ENCODE data around the gene NEDD4L.

The NEDD4L gene

DNA sequence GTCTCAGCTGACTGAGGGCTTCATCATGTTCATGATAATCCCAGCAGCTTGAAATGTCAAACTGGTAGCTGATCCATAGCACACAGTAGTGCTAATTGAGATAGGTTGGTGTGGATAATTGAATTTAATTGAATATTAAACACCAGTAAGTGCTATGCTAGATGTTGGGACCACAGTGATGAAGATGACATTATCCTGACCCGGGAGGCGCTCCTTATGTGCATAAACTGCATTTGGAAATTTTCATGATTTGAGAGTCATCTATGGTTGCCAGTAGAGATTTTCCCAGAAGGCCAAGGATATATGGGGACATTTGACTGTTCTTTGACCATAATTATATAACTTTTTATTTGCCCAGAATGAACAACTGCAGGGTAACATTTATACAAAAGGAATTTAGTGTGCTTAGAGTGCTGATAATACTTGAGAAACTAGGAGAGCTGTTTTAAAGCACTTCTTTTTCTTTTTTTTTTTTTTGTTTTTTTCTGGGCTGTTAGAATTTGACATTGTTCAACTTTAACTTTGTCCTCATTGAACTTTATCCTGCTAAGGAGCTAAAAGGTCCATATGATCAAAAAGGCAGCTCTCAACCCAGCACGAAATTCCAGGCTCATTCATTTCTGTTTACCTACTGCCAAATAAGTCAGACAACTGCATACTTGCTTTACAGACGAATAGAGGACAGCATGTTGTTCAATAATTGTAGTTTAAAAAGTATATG is 242.8 kb downstream of the NEDD4L start:
- DNase-seq (ENCODE audit: extremely low spot score): no peak
- CTCF ChIA-PET: interaction anchor here (0.9 to 1.8 kb wide), 4 partner anchors 10 to 805 kb away, joined by 3 to 6 read pairs (median 4); no protein-coding TSS in a partner anchor
- TF ChIP-seq, protein P1, sequence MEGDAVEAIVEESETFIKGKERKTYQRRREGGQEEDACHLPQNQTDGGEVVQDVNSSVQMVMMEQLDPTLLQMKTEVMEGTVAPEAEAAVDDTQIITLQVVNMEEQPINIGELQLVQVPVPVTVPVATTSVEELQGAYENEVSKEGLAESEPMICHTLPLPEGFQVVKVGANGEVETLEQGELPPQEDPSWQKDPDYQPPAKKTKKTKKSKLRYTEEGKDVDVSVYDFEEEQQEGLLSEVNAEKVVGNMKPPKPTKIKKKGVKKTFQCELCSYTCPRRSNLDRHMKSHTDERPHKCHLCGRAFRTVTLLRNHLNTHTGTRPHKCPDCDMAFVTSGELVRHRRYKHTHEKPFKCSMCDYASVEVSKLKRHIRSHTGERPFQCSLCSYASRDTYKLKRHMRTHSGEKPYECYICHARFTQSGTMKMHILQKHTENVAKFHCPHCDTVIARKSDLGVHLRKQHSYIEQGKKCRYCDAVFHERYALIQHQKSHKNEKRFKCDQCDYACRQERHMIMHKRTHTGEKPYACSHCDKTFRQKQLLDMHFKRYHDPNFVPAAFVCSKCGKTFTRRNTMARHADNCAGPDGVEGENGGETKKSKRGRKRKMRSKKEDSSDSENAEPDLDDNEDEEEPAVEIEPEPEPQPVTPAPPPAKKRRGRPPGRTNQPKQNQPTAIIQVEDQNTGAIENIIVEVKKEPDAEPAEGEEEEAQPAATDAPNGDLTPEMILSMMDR (IDR thresholded peaks at IDR 0.05; ENCODE audit: control extremely low read depth, extremely low read depth, low read depth, missing control alignments): no peak
- POLR2A ChIA-PET: no interaction called here

DNA sequence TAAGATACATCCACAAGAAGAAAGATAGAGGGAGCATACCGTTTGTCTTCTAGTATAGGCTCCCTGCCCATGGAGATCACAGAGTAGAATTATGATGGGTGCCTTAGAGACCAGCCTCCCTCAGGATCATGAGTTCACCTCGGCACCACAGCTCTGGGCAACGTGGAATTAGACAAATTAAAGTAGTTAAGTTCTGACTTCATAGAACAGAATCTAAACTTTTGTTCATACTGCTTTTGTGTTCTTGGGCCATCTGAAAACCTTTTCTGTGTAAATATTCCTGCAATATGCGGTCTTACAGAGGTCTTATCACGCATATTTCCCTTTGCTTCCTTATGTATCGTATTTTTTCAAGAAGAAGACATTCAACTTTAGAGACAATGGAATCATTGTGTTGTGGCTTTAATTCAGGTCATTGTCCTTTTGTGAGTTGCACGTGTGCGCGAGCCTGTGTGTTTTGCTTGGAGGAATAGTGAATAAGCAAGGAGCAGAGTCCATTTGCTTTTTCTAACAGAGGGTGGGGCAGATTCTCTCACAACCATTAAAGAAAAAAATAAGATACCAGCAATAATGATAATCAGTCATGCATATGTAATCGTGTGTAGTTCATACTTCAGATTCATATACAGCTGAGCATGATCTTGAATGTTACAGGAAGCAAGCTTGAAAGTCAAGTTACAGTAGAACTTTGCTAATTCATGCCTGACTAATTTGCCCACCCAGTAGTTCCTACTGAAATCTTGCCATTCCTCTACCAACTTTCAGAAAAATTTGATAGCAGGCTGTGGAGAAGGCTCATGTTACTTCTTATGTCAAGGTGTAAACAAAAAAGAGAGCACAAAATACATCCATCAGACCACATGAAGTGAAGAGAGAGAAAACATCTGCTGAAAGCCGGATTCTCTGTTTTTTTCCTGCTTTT is 243.6 kb downstream of the NEDD4L start:
- ChIA-PET CTCF (interaction anchor here (1.7 kb wide), 1 partner anchor 14 kb away, joined by 4 read pairs; no protein-coding TSS in a partner anchor), POLR2A (no interaction called here)
- no peak for DNase-seq (ENCODE audit: extremely low spot score)

DNA sequence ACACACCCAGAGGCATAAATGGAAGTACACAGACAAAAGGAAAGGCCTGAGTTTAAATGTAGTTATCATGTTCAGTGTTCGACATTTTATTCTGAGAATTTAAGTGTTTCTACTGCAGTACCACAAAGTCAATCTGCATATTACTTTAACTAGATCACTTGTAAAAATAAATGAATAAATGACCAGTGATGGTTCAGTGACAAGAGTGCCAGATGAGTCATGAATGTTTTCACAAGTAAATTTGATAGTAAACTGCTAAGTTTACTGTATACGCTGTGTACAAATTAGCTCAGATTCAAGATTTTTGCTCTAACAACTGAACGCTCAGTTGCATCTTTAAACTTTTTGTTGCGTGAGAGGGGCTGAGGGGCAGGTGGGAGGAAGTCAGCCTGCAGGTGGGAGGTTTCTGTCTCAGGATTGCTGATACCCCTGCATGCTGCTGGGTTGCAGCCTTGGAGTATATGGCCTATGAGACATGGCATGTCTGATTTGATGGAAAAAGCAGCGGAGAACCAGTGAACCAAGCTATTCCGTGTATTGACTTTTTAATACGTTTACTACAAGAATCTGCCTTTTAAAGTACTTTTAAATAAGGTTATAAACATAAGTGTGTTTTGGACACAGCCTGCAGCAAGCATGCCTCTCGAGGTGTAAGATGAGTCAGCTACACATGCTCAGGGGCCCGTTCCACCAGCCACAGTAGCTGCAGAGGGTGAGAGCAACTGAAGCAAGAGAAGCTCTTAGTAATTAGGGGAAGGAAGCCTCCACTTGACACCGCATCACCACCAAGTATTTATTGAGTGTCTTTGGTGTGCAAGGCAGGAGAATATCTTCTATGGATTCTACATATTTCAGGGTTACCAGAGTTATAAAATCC is 245.1 kb downstream of the NEDD4L start:
- TF ChIP-seq, protein P1 (IDR thresholded peaks at IDR 0.05; ENCODE audit: control extremely low read depth, extremely low read depth, low read depth, missing control alignments): no peak
- peak; percentile 44 for DNase-seq (ENCODE audit: extremely low spot score)
- POLR2A ChIA-PET: no interaction called here
- CTCF ChIA-PET: interaction anchor here (0.9 to 1.9 kb wide), 6 partner anchors 15 to 475 kb away, joined by 3 to 6 read pairs (median 3); no protein-coding TSS in a partner anchor

More for the DNA sequence above, 243.6 kb downstream of the NEDD4L start:
- TF ChIP-seq, protein P1 (IDR thresholded peaks at IDR 0.05; ENCODE audit: control extremely low read depth, extremely low read depth, low read depth, missing control alignments): no peak

DNA sequence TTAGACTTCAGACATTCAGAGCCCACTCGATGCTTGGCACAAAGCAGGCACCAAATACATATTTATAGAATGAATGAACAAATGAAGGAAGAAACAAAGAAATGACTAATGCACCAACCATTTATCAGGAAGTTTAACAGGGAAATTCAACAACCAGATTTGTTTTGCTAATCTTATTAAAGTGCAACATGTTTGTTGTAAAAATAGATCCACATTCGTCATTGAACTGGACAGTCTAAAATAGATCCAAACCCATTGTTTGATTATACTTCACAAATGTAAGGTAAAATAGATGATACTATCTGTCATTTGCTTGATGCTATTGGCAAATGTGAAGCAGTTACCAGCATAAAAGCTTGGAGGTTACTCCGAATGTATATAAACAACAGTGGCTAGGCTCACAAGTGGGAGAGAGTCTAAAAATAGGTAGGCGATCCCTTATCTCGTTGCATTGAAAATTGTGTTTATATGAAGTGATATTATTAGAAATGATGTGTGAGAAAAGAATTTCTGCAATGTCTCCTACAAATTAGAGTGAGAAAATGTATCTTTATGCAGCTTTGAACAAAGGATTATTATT is 246.2 kb downstream of the NEDD4L start:
- DNase-seq (ENCODE audit: extremely low spot score): no peak
- ChIA-PET CTCF (interaction anchor here (1.0 to 1.9 kb wide), 3 partner anchors 14 to 474 kb away, joined by 3 to 6 read pairs (median 3); no protein-coding TSS in a partner anchor), POLR2A (no interaction called here)
- TF ChIP-seq, protein P1 (IDR thresholded peaks at IDR 0.05; ENCODE audit: control extremely low read depth, extremely low read depth, low read depth, missing control alignments): no peak

DNA sequence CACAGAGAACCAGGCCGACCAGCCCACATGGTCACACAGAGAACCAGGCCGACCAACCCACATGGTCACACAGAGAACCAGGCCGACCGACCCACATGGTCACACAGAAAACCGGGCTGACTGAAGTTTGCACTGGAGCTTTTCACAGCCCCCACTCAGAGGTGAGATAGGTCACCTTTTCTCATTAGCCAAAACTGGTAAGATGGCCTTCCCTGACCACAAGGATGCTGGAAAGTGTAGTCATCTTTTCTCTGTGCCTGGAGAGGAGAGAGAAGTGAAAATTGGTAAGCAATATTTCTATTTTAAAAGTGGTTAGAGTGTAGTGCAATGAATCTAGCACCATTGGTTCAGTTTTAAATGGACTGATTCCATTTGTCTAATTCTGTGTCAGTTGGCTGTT is 247.1 kb downstream of the NEDD4L start:
- POLR2A ChIA-PET: interaction anchor here (1.0 kb wide), 1 partner anchor 9 kb away, joined by 3 read pairs; no protein-coding TSS in a partner anchor
- no peak for DNase-seq (ENCODE audit: extremely low spot score)
- TF ChIP-seq, protein P1 (IDR thresholded peaks at IDR 0.05; ENCODE audit: control extremely low read depth, extremely low read depth, low read depth, missing control alignments): no peak
- CTCF ChIA-PET: no interaction called here
